ENCODE data around the gene PGAM5.
"Not testable (repeated sequence)": the region's sequence is repeated elsewhere in the genome, so short reads cannot be mapped to it uniquely, and the experiment has no call there.

PGAM5 gene

GRCh38 chr12:132689227-132689626 lies 21.4 kb upstream of the PGAM5 start:
- DNase-seq: no peak

- no peak for DNase-seq
Observed at GRCh38 chr12:132690112-132690511, 20.5 kb upstream of the PGAM5 start.

GRCh38 chr12:132692030-132692429 lies 18.6 kb upstream of the PGAM5 start:
- DNase-seq: not testable (repeated sequence)

- not testable (repeated sequence) for DNase-seq
Observed at GRCh38 chr12:132694888-132695287, 15.8 kb upstream of the PGAM5 start.

- DNase-seq: no peak
Observed at GRCh38 chr12:132695431-132695830, 15.2 kb upstream of the PGAM5 start.

- DNase-seq: no peak
Observed at GRCh38 chr12:132698341-132698740, 12.3 kb upstream of the PGAM5 start.

- no peak for DNase-seq
Observed at GRCh38 chr12:132700212-132700822, 10.3 kb upstream of the PGAM5 start.

GRCh38 chr12:132702640-132703039 lies 8.0 kb upstream of the PGAM5 start:
- no peak for DNase-seq

- no peak for DNase-seq
Observed at GRCh38 chr12:132703641-132704040, 7.0 kb upstream of the PGAM5 start.

GRCh38 chr12:132707241-132707640 lies 3.4 kb upstream of the PGAM5 start:
- DNase-seq: no peak

- no peak for DNase-seq
Observed at GRCh38 chr12:132708150-132708549, 2.5 kb upstream of the PGAM5 start.

- DNase-seq: no peak
Observed at GRCh38 chr12:132710043-132710404, 618 bp upstream of the PGAM5 start.

- DNase-seq: no peak
Observed at GRCh38 chr12:132711080-132711843, 620 bp downstream of the PGAM5 start.

GRCh38 chr12:132713123-132713522 lies 2.5 kb downstream of the PGAM5 start:
- DNase-seq: no peak

- DNase-seq: no peak
Observed at GRCh38 chr12:132715874-132716273, 5.2 kb downstream of the PGAM5 start.

GRCh38 chr12:132716356-132716755 lies 5.7 kb downstream of the PGAM5 start:
- no peak for DNase-seq

- DNase-seq: no peak
Observed at GRCh38 chr12:132717011-132717410, 6.4 kb downstream of the PGAM5 start.

GRCh38 chr12:132717531-132718387 lies 7.1 kb downstream of the PGAM5 start:
- DNase-seq: no peak

- no peak for DNase-seq
Observed at GRCh38 chr12:132718644-132719043, 8.0 kb downstream of the PGAM5 start.

- DNase-seq: no peak
Observed at GRCh38 chr12:132719141-132719953, 8.7 kb downstream of the PGAM5 start.

- no peak for DNase-seq
Observed at GRCh38 chr12:132719954-132720324, 9.3 kb downstream of the PGAM5 start.

GRCh38 chr12:132720606-132721345 lies 10.1 kb downstream of the PGAM5 start:
- DNase-seq: no peak

Measured in 8988T (cell line).